Activated CD8-positive, alpha-beta memory T cell treated with anti-CD3 and anti-CD28 coated beads for 36 hours (primary cell): ENCODE results near the gene LZTS2. TPM values are rescaled to one million over a fixed set of nuclear protein-coding genes. Genes with fewer than 3 reads are reported as not detected.

Experiments
- CTCF ChIA-PET: fragments of 350-600 bp; sonication (Branson Sonifier 250); formaldehyde crosslinking; loops from one replicate; lab custom pipeline; 2021; ENCODE audit warnings: antibody characterized with exemption; lab: Charles Lee
- POLR2A ChIA-PET: fragments of 350-600 bp; sonication (Branson Sonifier 250); formaldehyde crosslinking; loops from one replicate; lab custom pipeline; 2021; ENCODE audit warnings: antibody characterized with exemption; lab: Charles Lee
- total RNA-seq, 2 experiments: library from RNA; stranded (reverse); gene quantifications; one replicate each; pipeline ENCODE4 v1.2.3, GENCODE V29; 2021

Gene LZTS2, protein sequence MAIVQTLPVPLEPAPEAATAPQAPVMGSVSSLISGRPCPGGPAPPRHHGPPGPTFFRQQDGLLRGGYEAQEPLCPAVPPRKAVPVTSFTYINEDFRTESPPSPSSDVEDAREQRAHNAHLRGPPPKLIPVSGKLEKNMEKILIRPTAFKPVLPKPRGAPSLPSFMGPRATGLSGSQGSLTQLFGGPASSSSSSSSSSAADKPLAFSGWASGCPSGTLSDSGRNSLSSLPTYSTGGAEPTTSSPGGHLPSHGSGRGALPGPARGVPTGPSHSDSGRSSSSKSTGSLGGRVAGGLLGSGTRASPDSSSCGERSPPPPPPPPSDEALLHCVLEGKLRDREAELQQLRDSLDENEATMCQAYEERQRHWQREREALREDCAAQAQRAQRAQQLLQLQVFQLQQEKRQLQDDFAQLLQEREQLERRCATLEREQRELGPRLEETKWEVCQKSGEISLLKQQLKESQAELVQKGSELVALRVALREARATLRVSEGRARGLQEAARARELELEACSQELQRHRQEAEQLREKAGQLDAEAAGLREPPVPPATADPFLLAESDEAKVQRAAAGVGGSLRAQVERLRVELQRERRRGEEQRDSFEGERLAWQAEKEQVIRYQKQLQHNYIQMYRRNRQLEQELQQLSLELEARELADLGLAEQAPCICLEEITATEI
- total RNA-seq: 10 to 100 TPM; 14.2 to 14.8 TPM

DNA sequence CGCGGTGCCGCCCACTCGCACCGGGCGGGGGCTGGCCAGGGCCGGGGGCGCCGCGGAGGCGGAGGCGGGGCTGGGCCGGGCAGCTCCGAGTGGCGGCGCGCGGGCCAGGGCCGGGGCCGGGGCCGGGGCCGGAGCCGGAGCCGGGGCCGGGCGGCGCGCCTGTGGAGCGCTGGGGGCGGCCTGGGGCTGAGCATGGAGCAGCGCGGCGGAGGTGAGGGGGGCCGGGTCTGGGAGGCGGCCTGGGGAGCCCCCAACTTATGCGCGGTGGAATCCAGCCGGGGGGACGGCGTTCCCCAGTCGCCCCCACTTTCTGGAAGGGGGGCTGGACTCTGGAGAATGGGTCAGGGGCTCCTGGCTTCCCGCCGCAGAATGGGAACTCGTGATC is at the start of gene LZTS2:
TSS of gene LZTS2 (plus strand) at position 67 of the 385 bp plus-strand sequence. CDS start 2,731 bp downstream, outside the sequence.
- ChIA-PET POLR2A (interaction anchor here (0.9 kb wide), 1 partner anchor 30 kb away, joined by 3 read pairs; no protein-coding TSS in a partner anchor), CTCF (interaction anchor here (0.7 to 3.9 kb wide), 7 partner anchors 8 to 30 kb away, joined by 3 to 46 read pairs (median 3); partner anchors contain the start of genes PDZD7 and SFXN3)

DNA sequence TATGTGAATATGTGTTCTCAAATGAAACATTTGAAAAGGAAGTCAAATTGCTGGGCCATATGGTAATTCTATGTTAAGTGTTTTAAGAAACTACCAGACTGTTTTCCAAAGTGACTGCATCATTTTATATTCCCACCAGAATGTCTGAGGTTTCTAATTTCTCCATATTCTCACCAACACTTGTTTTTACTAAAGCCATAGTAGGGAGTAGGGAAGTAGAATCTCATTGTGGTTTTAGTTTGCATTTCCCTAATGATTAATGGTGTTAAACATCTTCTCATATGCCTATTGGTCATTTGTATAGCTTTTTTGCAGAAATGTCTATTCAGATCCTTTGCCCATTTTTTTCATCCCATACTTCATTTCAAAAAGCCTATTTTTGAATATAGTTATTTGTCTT is 39.4 kb upstream of the LZTS2 start:
- CTCF ChIA-PET: no interaction called here
- POLR2A ChIA-PET: no interaction called here

DNA sequence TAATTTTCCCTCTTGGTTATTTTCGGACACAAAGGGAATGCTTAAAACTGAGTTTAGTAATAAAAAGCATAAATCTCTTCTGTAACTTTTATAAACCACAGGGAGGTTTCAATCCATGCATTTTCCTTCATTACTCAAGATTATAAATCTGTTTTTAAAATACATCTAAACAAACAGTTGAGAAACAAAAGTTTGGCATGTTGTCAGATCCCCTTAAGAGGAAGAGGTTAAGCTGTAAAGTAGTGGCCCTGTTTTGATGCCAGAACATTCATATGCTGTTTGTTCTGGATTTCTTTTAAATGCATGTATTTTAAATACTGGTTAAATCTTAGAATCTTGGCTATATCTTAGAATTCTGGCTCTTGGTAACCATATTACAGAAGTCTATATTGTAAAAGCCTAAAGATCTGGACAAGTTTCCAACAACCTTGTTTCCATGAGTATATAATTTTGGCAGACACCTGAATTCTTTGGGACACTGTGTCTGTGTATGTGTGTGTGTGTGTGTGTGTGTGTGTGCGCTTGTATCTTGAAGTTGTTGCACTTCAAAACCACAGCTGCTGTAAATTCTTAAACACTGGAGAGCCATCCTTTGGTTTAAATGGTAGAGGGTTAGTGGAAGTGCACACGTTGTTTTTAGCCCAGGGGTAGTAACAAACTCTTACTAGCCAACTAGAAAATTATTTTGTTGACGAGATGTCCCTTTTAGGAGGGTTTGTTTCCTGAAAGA is 37.1 kb upstream of the LZTS2 start:
- CTCF ChIA-PET: no interaction called here
- POLR2A ChIA-PET: interaction anchor here (0.6 kb wide), 1 partner anchor 57 kb away, joined by 4 read pairs; no protein-coding TSS in a partner anchor

DNA sequence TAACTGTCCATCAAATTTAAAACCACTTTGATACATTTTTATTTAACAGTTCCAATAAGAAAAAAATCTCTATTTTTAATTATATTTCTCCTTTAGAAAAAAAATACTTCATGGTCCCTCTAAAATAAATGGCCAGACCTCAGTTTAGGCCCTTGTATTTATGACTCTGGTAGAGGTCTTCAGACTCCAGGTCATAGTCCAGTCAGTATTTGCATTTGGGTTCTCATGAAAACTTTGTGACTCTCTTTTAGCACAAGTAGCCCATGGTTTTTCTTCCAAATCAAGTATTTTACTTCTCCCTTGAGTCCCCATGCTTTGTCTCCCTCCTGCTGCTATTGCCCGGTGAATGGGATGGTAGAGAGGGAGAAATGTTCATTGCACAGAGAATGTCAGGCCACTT is 35.8 kb upstream of the LZTS2 start:
- POLR2A ChIA-PET: no interaction called here

DNA sequence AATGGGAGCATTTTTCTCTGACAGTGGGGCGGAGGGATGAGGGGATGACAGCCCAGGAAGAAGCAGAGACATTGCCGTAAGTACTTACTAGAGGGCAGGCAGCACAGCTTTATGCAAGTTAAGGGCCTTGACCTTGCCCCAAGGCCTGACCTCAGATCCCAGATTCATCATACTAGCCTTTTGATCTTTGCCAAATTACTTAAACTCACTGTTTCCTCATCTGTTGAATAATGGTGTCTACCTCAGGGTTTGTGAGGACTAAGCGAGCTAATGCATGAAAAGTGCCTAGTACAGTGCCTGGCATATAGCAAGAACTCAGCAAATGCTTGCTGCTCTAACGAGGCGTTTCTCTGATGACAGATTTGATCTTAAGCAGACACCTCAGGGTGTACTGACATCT is 33.8 kb upstream of the LZTS2 start:
- ChIA-PET POLR2A (interaction anchor here (0.6 kb wide), 1 partner anchor 1307 kb away, joined by 3 read pairs; no protein-coding TSS in a partner anchor), CTCF (interaction anchor here (1.1 to 1.5 kb wide), 2 partner anchors 10 to 39 kb away, joined by 3 to 6 read pairs; no protein-coding TSS in a partner anchor)

More for the DNA sequence above, 35.8 kb upstream of the LZTS2 start:
- CTCF ChIA-PET: no interaction called here

DNA sequence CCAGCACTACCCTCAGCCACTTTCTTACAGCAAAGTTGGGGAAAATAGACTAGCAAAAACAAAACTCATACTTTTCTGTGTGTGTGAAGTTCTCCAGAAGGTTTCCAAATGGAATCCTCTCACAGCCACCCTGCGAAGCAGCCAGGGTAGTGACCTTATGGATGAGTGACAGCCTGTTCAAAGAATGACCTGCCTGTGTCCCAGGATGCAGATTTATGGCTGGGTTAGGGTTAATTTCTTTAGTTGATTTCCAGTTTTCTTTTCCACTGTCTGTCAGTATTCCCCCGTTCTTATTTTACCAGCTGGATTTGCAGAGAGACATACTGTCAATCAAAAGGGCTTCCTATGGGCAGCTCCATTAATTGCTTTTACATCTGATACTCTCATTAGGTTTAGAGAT is 32.7 kb upstream of the LZTS2 start:
- ChIA-PET POLR2A (no interaction called here), CTCF (interaction anchor here (1.0 to 1.5 kb wide), 3 partner anchors 9 to 38 kb away, joined by 3 to 6 read pairs (median 3); no protein-coding TSS in a partner anchor)

DNA sequence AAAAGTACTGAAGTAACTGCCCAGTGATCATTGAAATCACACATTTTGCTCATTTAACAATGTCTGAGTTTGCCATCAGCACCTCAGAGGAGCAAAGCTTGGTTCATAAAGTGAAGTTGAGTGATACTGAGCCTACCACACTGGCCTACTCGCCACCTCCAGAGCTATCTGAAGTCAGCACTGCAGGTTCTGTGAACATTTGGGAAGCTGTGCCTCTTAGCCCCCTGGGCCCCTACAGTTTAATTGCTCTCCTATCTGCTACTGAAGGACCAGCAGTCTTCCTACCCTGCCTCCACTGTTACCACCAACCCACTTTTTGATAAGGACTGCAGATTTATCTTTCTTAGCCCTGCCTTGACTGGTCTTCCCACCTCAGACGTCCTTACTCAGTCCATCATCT is 32.3 kb upstream of the LZTS2 start:
- POLR2A ChIA-PET: no interaction called here
- CTCF ChIA-PET: interaction anchor here (1.0 kb wide), 1 partner anchor 9 kb away, joined by 3 read pairs; no protein-coding TSS in a partner anchor

DNA sequence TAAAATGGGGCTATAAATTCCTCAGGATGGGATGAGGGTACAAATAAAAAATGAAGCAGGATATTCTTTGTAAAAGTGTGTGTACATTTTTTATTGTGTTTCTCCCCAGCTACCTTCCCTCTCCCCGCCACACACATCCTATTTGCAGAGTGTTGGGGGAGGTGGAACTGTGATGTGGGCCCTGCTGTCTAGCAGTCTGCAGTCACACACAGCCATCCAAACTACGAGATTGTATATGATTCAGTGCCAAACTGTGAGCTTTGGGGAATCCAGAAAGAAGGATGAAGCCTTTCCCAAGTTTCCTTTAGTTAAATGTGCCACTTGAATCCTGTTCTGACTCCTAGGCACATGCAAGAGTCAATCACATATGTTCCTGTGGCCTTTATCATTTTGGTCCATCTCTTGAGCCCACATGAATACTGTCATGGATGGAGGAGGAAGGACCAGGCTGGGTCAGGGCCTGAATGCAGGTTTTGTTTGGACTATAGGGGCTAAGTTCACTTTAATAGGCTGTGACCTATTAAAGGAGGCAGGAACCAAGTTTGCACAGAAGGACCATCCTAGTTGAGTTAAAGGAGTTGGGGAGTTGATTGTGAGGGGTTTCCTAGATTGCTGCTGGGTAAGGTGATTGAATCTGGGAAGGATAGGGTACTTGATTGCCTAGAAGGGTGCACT is 31.4 kb upstream of the LZTS2 start:
- ChIA-PET CTCF (interaction anchor here (1.3 to 1.4 kb wide), 2 partner anchors 41 to 48 kb away, joined by 5 to 7 read pairs; no protein-coding TSS in a partner anchor), POLR2A (no interaction called here)

DNA sequence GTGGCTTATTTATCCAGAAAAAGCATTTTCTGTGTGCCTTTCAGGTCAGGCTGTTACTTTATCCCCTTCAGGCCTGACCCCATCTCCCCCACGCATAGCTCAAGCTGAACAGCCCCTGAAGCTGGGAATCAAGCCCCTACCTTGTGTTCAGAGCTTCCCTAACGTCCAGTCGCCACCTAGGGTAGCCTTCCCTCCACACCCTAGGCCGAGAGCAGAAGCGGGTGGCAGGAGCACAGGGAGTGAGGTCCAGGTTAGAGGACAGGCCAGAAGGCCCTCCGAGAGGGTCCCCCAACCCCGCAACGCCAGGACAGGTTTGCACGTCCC is 30.8 kb upstream of the LZTS2 start:
- CTCF ChIA-PET: interaction anchor here (1.3 to 1.4 kb wide), 2 partner anchors 42 to 47 kb away, joined by 5 to 7 read pairs; no protein-coding TSS in a partner anchor
- POLR2A ChIA-PET: no interaction called here

DNA sequence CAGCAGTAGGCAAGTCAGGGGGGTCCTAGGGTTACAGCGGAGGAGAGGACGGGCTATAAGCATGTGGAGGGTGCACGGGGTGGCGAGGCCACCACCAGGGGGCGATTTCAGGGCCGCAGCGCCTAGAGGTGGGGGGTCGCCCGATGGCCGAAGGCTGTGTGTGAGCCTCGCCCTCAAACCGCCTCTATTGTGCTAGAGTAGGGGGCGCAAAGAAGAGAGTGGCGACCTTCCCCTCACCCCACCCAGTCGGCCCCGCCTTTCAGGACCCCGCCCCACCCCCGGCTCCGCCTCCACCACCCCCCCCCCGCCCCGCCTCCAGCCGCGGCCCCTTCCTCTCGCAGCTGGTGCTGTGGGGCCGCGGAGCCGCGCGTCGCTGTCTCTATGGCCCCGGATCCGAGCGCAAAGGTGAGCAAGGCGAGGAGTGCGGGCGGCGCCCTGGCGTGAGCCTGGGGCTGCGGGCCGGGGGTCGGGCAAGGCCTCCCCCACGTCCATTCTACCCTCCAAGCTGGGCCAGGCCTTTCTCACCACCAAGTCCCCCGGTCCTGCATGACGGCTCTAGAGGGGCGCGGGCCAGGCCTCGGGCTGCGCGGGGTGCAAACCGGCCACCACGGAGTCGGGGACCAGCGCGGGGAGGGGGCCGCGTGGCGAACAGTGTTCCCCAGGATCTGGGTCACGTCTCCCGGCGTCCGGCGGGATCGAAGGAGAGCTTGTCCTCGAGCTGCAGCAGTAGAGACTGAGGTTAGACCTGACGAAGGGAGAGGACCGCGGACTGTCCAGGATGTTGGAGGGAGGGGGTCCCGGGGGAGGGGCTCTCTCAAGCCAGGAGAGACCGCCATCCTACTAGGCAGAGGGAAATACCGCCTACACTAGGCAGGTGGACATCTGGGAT is 30.2 kb upstream of the LZTS2 start, which contains the start of gene SEMA4G:
TSS of gene SEMA4G (plus strand) at position 318 of the 889 bp plus-strand sequence. CDS start 3,409 bp downstream, outside the sequence.
- ChIA-PET CTCF (interaction anchor here (1.4 kb wide), 1 partner anchor 47 kb away, joined by 7 read pairs; no protein-coding TSS in a partner anchor), POLR2A (interaction anchor here (0.8 kb wide), 1 partner anchor 30 kb away, joined by 3 read pairs; the partner anchor contains the start of gene LZTS2)

DNA sequence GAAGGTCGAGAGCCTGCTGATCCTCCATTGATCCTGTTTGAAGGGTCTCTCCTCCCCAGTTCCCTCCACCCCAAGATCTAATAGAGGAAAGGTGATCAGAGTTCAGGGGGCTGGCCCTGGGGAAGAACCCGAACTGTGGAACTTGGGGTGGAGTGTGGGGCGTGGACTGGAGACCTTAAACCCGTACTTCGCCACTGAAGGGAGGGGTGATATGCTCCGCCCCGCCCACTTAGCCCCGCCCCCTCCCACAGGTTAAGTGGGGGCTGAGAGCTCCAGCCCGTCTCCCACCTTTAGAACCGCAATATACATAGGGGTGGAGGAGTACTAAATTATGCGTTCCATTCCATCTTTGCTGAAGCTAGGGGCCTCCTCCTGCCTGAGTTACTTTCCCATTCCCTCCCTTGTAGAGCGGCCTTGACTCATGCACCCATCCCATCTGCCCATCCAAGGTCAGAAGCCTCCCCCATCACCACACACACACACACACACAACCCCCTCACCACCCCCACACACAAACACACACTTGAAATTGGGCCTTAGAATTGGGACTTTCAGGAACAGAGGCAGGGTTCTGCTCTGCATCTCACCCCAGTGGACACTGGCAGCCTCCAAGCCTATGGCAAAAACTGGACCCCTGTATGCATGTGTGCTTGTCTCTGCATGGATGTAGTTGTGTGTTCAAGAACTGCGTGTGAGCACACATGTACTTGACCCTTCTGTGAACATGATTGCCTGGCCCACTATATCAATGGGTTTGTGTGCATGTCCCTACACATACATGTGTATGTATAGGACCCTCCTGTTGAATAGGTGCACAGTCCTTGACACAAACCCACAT is 29.3 kb upstream of the LZTS2 start:
- ChIA-PET POLR2A (interaction anchor here (0.8 kb wide), 1 partner anchor 29 kb away, joined by 3 read pairs; the partner anchor contains the start of gene LZTS2), CTCF (no interaction called here)

DNA sequence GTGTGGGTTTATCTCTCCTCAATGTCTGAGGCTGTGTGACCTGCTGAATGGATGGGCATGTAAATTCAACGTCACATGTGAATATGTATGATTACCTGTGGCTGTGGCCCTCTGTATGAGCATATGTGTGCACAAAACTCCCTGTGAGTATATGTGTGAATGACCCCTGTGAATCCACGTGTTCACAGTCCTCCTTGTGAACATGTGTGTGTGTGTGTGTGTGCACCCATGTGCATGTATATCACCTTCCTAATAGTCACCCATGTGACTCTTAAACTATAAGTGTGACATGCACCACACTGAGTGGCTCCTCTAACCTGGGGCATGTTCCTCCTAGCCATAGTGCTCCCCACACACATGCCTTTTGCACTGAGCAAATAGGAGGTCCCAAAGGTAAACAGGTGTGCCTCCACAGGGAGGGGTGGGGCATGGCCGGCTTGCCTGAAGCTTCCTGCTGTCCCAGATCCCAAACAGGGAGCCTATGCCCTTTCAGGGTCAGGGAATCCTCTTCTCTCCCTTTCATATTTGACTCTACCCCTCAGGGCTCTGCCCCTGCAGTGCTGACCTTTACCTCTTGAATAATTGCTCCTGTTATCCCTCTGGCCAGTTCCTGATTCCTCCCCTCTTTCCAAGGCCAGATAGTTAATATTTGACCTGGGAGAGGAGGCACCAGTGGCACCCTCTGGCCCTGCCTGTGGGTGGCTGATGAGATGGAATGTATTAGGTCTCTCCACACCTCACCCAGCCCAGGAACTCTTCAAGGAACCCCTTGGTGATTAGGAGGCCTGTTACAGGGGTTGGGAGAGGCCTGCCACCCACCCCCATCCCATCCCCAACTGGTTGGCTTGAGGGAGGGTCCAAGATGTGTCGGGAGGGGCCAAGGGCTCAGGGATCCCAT is 28.4 kb upstream of the LZTS2 start:
- ChIA-PET POLR2A (no interaction called here), CTCF (interaction anchor here (1.1 kb wide), 1 partner anchor 79 kb away, joined by 4 read pairs; no protein-coding TSS in a partner anchor)

DNA sequence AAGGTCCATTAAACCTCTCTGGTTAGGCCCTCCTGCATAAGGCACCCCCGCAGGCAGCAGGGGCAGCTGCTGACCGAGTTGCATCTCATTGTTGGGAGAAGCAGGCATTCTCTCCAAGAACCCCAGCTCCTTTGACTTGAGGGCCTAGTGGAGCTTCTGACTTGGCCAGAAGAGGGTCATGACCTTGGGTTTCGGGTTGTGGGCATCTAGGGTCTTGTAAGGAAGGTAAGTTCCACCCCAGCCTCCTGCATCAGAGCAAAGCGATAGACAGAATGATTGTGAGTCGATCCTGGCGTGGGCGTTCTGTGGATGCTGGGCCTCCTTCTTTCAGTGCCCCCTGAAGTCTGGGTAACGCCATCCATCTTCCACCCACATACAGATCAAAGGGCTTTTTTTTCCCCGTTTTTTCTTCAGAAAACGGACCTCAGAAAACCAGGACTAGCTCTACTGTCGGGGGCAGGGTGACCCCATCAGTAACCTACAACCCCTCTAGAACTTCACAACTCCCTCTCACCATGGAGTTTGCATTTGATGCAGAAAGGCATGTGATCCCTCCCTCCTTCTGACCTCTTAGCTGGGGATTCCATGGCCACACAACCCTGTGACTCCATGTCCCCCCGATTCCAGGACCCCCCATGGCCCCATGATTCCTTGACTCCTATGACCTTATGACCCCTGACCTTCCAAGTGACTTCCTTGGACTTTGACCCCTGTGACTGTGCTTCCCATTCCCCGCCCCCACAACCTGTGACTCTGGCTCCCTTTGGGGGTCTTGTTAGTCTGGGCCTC is 27.3 kb upstream of the LZTS2 start:
- POLR2A ChIA-PET: no interaction called here
- CTCF ChIA-PET: interaction anchor here (1.1 kb wide), 1 partner anchor 78 kb away, joined by 4 read pairs; no protein-coding TSS in a partner anchor

DNA sequence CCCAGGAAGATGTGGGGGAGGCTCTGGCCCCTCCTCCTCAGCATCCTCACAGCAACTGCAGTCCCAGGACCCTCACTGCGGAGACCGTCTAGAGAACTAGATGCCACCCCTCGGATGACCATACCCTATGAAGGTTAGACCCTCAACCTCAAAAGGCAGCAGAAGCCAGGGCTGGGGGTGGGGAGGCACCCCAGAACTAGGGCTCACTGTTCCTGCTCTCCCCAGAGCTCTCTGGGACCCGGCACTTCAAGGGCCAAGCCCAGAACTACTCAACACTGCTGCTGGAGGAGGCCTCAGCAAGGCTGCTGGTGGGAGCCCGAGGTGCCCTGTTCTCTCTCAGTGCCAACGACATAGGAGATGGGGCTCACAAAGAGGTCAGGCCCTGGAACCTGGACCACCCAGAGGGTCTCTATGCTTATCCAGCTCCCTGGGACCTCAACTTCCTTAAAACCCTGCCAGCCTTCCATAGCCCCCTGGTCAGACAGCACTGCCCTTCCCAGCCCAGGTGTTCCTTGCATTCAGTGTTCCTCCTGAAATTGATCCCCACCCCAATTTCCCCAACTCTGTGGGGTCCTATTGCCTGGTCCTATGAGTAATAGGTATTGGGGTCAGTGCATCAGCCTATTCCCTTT is 26.6 kb upstream of the LZTS2 start:
- ChIA-PET CTCF (interaction anchor here (0.7 kb wide), 1 partner anchor 71 kb away, joined by 3 read pairs; no protein-coding TSS in a partner anchor), POLR2A (no interaction called here)
